HPDE6-E6E7 (cell line): ENCODE measurements around the gene TRMT112.

Source experiments
- DNase-seq: peaks from one replicate; pipeline ENCODE4 v3.0.0; 2011; ENCODE audit warnings: missing footprints; ENCODE audit errors: extremely low spot score

Gene TRMT112

DNA sequence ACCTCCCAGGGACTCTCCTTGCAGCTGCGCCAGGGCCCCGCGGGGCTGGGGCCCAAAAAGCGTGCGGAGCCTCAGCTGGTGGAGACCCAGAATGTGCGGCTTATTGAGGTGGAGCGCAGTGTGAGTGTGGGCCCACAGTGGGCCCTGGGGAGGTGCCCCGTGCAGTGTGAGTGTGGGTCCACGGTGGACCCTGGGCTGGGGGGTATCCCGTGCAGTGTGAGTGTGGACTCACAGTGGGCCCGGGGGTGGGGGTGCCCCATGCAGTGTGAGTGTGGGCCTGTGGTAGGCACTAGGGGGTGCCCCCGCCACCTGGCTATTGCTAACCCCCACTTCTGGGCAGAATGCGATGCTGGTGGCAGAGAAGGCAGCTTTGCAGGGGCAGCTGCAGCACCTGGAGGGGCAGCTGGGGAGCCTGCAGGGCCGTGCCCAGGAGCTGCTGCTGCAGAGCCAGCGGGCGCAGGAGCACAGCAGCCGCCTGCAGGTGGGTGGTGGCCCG lies 33.8 kb upstream of the TRMT112 start:
- DNase-seq, result no peak

GRCh38 chr11:64349404-64349803 lies 32.0 kb upstream of the TRMT112 start:
- DNase-seq, result no peak

GRCh38 chr11:64349025-64349387 lies 31.6 kb upstream of the TRMT112 start:
- no peak for DNase-seq

DNA sequence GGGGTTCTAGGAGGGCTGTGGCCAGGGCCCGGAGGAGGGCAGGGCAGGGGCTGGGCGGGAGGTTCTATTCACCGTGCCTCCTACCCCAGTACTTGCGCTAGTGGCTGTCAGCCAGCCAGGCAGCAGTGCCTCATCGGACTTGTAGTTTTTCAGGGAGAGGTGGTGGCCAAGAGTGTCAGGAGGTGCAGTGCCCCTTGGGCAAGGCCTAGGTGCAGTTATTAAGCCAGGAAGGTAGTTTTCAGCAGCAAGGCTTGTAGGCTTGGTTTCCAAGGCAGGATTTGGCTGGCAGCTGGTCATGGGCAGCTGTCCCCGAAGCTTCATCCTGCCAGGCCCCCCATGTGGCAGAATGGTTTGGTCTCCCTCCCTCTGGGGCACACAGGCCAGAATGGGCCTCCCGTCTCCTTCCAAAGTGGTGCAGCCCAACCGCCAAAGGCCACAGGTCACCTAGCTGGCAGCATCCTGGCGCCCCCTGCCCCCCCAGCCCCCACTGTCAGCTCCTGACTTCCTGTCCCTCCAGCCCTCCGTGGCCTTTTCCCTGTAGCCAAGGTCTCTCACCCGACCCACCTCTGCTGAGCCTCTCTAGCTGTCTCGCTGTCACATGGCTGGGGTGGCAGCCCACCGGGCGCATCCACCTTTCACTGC lies 31.1 kb upstream of the TRMT112 start:
- no peak for DNase-seq

- DNase-seq, result peak; percentile 63
Measured at GRCh38 chr11:64347193-64347867, 30.0 kb upstream of the TRMT112 start.

- DNase-seq, result no peak
Measured at GRCh38 chr11:64344787-64345186, 27.4 kb upstream of the TRMT112 start.

- DNase-seq, result no peak
Measured at GRCh38 chr11:64343767-64344559, 26.6 kb upstream of the TRMT112 start.

DNA sequence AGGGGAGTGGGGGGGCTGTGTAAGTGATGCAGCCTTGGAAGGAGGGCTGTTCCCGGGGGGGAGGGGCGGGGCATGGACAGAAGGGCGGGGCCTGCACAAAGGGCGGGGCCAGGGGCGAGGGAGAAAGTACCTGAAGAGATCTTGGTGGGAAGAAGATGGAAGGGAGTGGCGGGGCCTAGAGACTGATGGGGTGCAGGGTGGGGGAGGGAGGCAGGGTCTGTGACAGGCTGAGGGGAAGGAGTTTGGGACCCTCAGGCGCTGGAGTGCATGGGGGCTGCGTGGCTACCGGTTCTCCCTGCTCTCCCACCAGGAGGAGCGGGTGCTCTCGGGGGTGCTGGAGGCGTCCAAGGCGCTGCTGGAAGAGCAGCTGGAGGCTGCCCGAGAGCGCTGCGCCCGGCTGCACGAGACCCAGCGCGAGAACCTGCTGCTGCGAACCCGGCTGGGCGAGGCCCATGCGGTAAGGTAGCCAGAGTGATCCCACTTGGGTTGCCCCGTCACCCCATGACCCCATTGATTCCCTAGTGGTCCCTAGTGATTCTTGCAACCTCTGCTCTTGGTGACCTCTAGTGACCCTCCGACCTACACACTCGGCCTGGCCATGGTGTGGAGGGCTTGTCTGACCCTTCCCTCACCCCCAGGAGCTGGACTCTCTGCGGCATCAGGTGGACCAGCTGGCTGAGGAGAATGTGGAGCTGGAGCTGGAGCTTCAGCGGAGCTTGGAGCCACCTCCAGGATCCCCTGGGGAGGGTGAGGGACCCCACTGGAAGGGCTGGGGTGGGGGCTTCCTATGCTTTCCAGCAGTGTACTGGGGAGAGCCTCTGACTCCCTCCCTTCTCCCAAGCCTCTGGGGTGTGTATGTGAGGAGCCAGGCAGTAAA lies 25.7 kb upstream of the TRMT112 start:
- no peak for DNase-seq

GRCh38 chr11:64341851-64342791 lies 24.8 kb upstream of the TRMT112 start:
- DNase-seq, result peak; percentile 89

DNA sequence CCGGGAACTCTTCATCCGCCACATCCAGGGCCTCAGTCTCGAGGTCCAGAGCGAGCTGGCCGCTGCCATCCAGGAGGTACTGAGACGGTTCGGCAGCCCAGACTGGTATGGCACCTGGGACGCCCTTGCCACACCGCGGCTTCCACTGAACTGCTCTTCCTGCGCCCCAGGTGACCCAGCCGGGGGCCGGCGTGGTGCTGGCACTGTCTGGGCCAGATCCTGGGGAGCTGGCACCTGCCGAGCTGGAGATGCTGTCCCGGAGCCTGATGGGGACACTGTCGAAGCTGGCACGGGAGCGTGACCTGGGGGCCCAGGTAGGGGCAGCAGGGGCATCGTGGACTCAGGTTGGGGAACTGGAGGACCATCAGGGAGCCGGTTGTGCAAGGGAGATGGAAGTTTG lies 24.1 kb upstream of the TRMT112 start:
- DNase-seq, result no peak

DNA sequence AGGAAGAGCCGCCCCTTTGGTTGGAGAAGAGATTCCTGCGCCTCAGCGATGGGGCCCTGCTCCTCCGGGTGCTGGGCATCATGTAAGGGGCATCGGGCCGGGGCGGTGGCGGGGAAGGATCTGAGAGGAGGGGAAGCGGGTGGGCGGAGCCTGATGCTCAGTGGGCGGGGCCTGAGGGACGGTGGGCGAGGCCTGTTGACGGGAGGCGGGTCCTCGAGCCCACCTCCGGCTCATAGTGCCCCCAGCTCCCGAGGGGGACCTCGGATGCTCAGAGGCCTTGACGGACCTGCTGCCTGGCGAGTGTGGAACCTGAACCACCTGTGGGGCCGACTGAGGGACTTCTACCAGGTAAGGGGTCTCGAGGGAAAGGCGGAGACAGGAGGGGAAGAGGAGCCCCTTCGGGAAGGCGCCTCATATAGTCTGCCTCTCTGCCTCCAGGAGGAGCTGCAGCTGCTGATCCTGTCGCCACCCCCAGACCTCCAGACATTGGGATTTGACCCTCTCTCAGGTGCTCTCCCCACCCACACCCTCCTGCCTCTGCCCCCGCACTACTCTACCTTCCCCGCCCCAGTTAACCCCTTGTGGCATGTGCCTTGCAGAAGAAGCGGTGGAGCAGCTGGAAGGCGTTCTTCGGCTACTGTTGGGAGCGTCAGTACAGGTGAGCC lies 23.4 kb upstream of the TRMT112 start:
- DNase-seq, result no peak

- DNase-seq, result no peak
Measured at GRCh38 chr11:64339754-64340408, 22.5 kb upstream of the TRMT112 start, which contains the start of gene CCDC88B. TSS of gene CCDC88B (plus strand) at chr11:64340204. CDS start at chr11:64340267, 63 bp downstream.

DNA sequence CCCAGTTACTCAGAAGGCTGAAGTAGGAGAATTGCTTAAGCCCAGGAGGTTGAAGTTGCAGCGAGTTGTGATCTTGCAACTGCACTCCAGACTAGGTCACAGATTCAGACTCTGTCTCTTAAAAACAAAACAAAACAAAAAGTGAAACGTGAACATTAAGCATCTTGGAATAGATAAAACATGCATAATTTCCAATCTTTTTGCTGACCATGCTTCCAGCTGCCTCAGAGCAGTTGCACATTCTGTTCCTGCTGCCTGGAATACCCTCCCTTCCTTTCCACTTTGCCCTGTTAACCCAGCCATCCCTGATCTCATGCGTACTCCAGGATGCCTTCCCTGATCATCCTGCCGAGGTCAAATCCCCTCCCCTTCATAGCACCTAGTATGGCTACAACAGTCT lies 21.9 kb upstream of the TRMT112 start:
- no peak for DNase-seq

GRCh38 chr11:64338716-64339115 lies 21.4 kb upstream of the TRMT112 start:
- no peak for DNase-seq

GRCh38 chr11:64337538-64338249 lies 20.3 kb upstream of the TRMT112 start:
- no peak for DNase-seq

- DNase-seq, result peak; percentile 98
Measured at GRCh38 chr11:64334764-64335735, 17.7 kb upstream of the TRMT112 start.

- no peak for DNase-seq
Measured at GRCh38 chr11:64333556-64333955, 16.2 kb upstream of the TRMT112 start.
